Activated T-cell treated with anti-CD3 and anti-CD28 coated beads, Interleukin-2, amount 50 U/mL, for 1 hour (primary cell): ENCODE data around the gene RAB10.
"Not testable (repeated sequence)": the region's sequence is repeated elsewhere in the genome, so short reads cannot be mapped to it uniquely, and the experiment has no call there.

Experiments used
- DNase-seq: peaks from one replicate; pipeline ENCODE4 v3.0.0-alpha.2; 2020

RAB10 gene

DNA sequence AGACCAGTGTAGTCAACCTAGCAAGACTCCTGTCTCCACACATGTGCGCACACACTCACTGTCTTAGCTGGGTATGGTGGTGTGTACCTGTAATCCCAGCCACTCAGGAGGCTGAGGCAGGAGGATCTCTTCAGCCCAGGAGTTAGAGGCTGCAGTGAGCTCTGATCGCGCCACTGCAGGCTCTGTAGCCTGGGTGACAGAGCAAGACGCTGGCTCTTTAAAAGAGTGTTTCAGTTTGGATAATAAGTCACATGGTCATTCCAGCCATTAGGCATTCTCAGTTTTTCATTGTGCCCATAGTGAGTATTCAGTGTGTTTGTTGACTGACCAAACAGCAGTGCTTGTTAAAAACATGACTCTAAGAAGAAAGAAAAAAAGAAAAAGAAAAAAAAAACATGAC lies 31.0 kb downstream of the RAB10 start:
- DNase-seq = no peak

DNA sequence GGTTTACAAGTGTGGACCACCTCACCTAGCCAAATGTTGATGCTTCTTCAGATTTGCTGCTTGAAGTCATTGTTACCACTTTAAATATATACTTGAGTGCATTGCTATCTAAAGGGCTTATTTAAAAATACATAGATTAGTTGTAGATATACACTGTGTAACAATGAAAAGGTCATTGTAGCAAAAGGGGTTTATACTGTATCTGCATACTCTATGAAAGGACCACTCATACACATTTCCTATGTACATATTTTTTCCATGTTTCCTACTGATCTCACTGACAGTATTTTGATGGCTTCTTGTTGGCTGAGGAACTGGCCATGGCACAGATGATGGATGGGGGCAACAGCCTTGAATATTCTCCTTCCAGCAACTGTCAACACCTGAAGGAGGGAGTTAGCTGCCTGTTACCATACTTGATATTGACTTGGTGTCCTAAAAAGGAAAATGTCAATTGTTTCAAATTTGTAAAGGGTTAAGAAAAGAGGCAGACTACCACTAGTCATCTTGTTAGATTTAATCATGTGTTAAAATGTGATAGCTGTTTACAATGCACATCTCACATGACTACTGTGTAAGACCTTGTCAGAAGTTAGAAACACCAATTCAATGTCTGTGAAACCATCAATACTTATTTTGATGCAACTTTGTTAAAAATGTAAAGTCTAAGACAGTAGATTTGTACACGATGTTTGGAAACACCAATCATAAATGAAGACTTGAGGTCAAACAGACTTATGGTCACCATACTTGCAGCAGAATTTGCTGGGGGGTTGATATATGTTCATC lies 33.5 kb downstream of the RAB10 start:
- no peak for DNase-seq

DNA sequence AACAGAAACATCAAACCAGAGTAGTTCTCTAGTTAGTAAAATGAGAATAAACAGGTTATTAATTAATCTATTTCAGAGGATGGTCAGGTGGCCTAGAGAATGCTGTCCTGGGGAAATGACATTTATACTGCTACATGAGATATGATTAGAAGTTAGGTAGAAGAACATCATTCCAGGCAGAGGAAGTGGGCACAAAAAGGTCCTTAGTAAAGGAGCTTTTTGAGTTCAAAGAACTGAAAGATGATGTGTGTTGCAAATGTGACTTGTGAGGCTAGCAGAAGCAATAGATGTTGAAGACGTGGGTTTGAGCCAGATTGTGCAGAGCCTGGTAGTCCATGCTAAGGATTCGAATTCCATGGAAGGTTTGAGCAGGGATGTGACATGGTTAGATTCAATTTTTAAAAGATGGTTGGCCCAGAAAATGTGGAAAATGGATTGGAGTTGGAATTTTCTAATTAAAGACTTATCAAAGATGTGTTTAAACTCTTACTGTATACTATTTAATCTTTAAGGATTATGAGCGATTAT lies 34.2 kb downstream of the RAB10 start:
- DNase-seq = no peak

DNA sequence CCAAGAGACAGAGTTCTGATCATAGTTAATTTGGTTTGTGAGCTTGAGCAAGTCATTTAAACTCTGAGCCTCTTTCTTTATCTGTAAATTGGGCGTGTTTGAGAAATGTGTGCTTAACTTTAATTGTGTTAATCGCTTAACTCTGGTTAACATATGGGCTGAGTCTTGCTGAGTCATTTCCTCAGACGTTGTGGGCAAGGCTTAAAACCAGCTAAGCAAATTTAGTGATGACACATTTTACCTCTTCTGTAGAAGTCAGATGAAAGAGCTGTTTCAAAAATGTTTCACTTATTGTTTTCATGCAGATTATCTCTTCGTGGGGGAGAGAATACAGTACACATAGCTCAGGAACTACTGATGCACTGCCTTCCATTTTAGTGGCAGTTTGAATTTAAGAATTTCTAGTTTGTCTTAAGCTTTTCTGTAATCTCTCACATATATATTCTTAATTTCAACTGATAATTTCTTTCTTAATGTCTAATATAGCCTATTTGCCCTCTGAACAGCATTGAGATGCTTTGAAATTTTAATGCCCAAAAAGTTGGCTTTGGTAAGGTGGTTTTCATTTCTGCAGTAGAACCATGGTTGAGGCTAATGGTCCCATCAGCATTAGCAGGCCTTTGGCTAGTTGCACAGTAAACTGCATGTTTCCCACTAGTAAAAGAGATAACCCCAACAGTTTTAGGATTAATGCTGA lies 34.9 kb downstream of the RAB10 start:
- DNase-seq = no peak

DNA sequence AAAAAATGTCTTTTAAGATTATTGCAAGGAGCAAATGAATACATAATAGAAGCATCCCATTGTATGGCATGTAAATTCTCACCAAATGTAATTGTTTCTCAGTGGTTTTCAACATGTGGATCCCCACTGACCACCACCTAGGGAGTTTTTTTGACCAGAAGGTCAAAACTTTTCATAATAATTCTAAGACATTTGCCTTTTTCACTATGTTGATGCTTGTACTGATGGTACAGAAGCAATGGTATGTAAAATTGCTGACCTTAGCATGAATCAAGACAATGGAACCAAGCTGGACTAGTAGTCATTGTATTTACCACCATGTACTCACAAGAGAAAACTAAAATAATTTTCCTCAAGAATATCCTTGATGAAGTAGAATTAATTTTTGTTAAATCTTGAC lies 36.8 kb downstream of the RAB10 start:
- DNase-seq = no peak

- no peak for DNase-seq
These were observed 39.3 kb downstream of the RAB10 start for GRCh38 chr2:26072925-26073768.

DNA sequence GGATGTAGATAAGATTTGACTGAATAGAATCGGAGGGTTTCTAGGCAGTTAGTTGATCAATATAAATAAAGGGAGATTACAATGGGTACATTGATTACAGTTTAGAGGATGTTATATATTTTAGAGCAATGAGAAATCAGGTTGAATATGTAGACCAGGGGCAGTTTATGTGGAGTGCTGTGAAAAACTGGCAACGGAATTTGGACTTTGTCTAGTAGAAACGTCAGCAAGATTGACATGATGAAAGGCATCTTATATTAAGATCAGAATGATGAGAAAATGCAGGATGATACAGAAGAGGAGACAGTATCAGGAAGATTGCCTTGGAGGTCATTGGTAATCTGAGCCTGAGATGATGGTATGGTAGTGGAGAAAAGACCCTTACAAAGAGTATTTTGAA lies 39.9 kb downstream of the RAB10 start:
- DNase-seq = no peak

DNA sequence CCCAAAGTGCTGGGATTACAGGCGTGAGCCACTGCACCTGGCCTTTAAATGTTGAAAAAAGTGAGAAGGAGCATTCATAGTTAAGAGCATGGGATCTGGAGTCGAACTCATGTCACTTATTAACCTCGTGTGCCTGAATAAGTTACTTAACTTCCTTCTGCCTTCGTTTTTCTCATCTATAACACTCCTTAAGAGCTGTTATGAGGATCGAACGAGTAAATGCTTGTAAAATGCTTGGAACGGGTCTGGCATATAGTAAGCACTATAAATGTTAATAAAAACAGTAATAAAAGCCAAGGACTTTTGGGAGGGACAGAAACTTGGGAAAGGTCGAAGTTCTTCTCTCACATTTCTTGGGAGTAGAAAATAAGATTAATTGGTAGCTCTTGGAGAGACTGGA lies 40.8 kb downstream of the RAB10 start:
- DNase-seq = no peak

DNA sequence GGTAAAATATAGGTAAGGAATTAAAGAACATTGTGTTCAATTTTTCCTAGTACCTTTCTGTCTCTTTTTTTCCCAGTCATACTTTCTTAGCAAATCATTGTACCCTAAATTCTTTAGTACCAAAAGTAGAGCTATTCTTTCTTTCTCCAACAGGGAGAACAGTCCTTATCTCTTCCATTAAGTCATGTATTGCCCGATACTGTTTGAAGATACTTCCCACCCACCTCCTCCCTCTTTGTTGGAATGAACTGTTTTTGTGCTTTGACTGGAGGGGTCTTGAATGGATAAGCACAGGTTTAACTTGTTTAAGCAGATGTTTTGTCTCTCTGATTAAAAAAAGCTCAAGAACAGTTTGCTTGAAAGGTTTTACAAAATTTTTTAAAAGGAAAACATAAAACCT lies 41.3 kb downstream of the RAB10 start:
- DNase-seq = no peak

GRCh38 chr2:26076001-26076587 lies 42.2 kb downstream of the RAB10 start:
- DNase-seq = no peak

GRCh38 chr2:26077291-26077690 lies 43.4 kb downstream of the RAB10 start:
- DNase-seq = no peak

DNA sequence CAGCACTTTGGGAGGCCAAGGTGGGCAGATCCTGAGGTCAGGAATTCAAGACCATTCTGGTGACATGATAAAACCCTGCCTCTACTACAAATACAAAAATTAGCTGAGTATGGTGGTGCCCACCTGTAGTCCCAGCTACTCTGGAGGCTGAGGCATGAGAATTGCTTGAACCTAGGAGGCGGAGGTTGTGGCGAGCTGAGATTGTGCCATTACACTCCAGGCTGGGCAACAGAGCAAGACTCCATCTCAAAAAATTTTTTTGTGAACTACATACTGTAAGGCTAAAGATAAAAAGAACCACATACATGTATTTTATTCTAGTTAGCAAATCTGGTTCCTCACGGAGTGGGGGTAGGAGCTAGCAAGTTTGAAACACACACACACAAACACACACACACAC lies 45.1 kb downstream of the RAB10 start:
- no peak for DNase-seq

- DNase-seq = no peak
These were observed 46.5 kb downstream of the RAB10 start for GRCh38 chr2:26080356-26080755.

DNA sequence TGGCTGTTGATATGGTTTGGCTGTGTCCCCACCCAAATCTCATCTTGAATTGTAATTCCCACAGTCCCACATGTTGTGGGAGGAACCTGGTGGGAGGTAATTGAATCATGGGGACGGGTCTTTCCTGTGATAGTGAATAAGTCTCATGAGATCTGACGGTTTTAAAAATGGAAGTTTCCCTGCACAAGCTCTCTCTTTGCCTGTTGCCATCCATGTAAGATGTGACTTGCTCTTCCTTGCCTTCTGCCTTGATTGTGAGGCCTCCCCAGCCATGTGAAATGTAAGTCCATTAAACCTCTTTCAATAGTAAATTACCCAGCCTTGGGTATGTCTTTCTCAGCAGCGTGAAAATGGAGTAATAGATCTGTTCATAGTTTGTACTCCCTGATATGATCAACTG lies 47.0 kb downstream of the RAB10 start:
- not testable (repeated sequence) for DNase-seq

GRCh38 chr2:26081556-26081955 lies 47.7 kb downstream of the RAB10 start:
- DNase-seq = no peak

GRCh38 chr2:26086155-26086637 lies 52.3 kb downstream of the RAB10 start:
- DNase-seq = no peak

DNA sequence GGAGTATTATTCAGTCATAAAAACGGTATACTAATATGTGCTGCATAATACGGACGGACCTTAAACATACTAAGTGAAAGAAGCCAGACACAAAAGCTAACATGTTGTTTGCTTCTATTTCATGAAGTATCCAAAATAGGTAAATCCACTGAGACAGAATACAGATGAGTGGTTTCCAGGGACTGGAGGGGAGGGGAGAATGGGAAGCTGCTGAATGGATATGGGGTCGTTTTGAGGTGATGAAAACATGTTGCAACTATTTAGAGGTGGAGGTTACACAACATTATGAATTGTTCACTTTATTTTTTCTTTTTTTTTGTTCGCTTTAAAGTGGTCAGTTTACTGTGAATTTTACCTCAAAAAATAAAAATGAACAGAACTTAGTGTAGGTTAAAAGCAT lies 52.9 kb downstream of the RAB10 start:
- DNase-seq = no peak

DNA sequence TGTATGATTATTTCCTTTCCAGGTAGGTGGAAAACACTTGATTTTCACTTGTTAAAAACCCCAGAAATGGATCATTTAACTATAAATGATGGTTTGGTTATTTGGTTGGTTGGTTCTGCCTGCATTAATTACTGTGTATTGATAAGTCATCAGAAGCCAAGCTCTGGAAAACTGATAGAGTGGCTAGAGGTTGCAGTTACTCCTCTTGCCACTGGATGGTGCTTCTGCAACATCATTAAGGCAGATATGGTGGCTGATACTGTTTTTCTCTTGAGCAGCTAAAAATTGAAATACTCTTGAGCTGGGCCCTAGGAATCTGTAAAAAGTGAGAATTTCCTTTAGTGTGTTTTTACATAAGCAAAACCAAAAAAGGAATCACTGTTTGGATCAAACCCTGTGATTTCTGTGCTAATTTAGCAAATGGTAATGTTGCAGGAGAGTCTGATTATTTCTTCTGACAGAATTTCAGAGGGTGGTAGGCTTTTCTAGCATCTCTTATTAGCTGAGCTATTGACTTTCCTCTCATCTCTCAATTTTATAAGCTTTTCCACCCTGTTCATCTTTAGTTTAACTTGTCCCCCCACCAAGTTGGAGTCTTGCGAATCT lies 54.3 kb downstream of the RAB10 start:
- DNase-seq = no peak

GRCh38 chr2:26088931-26089330 lies 55.0 kb downstream of the RAB10 start:
- DNase-seq = not testable (repeated sequence)

DNA sequence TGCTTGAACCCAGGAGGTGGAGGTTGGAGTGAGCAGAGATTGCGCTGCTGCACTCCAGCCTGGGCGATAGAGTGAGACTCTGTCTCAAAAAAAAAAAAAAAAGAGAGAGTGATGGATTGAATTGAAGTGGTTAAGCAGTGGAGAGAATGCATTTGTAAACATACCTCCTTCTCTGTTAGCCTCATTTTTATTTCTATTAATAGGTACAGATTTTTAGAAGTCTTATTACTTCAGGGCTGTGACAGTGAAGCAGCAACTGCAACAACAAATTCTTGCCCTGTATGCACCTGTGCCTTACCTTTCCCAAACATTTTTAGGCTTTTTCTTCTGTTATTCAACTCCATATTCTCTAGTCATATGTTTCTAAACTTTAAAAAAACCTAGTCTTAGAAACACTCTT lies 55.5 kb downstream of the RAB10 start:
- DNase-seq = no peak

GRCh38 chr2:26095758-26096157 lies 61.9 kb downstream of the RAB10 start:
- DNase-seq = no peak

DNA sequence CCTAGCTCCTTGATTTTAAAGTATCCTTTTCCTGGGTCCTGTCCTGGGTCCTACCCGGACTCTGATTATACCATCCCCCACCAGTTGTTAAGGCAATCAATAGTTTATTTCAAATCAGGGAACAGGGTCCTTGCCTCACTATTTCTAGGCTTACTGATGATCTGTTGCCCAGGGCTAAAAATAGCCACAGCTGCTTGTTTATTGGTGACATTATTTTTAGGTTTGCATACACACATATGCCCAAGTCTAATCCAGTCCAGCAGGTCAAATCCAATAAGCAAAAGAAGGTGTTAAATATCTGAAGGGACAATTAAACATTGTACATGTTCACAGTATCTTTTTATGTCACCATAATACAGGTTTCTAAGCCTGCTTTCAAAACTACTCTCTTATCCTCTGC lies 66.0 kb downstream of the RAB10 start:
- no peak for DNase-seq
